Right forelimb (tissue), 1 donor: ENCODE measurements around the gene DIP2C.
"Not testable (repeated sequence)": the region's sequence is repeated elsewhere in the genome, so short reads cannot be mapped to it uniquely, and the experiment has no call there.

Experiments used
- DNase-seq: peaks from one replicate; pipeline ENCODE4 v3.0.0-alpha.2; 2018

DIP2C gene

DNA sequence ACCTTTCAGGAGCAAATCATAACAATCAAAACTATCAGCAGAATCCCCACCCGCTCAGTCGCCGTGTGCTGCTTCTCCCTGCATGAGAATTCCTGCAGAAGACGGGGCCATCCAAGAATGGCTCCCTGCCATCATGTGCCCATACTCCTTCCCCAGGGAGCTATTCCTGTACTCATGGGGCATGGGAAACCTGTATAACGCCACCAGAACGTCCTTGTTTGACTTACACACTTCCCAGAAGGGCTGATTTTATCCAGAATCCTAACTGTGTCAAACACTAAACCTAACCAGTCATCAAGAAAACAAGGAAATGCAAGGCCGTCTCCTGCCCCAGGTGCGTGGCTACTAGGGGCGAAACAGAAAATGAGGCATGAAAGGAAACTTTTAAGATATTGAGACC, 16.0 kb downstream of the DIP2C start:
- DNase-seq = no peak

DNA sequence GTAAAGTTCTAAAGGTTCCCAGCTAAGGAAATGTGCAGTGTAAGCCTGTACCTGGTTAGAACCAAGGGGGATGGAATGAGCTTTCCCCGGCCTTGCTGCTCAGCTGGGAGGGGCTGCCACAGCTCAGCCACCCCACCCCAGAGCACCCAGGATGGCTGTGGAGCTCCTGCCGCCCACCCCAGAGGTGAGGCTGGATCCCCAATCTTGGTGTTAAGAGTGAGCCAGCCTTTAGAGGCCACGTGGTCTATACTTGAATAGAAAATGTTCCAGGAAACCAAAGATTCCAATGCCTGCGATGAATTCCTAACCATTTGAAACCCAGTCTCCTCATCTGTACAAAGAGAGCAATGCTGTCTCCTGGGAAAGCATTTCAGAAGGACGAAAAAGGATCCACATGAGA, 16.5 kb downstream of the DIP2C start:
- no peak for DNase-seq

DNA sequence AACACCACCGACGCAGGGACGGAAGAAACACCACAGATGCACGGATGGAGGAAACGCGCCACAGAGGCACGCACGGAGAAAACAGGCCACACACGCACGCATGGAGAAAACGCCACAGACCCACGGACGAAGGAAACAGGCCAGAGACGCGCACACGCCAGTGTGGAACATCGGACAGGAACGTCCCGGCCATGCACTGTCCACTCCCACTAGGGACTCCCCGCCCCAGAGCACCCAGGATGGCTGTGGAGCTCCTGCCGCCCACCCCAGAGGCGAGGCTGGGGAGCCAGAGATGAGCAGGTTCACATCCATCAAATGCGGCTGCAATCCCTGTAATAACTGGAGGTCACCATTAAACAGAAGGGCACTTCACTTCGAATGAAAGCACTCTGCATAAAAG, 17.3 kb downstream of the DIP2C start:
- no peak for DNase-seq

DNA sequence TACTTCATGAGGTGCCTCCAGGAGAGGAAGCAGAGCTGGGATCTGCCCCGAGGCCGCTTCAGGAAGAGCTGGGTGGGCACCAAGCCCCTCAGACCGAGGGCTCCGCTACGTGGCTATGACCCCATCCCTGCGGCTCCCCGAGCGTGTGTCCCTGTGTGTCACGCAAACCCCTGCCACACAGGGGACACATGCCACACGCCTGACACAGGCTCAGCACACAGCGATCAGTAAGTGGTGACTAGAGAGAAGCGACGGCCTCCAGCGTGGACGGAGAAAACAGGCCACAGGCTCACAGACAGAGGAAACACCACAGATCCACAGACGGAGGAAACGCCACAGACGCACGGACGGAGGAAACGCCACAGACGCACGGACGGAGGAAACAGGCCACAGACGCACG, 18.5 kb downstream of the DIP2C start:
- DNase-seq = no peak

DNA sequence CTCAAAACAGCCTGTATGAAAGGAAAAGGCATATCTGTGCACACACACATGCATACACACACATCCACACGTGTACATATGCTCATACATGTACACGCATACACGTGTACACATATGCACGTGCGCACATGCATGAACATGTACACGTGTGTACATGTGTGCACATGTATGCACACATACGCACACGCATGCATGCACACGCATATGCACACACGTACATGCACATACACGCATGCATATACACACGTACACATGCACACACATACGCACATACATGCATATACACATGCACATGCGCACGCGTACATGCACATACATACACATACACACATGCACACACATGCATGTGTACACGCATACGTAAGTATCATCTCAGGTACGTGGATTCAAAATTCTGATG, 19.4 kb downstream of the DIP2C start:
- DNase-seq = no peak

DNA sequence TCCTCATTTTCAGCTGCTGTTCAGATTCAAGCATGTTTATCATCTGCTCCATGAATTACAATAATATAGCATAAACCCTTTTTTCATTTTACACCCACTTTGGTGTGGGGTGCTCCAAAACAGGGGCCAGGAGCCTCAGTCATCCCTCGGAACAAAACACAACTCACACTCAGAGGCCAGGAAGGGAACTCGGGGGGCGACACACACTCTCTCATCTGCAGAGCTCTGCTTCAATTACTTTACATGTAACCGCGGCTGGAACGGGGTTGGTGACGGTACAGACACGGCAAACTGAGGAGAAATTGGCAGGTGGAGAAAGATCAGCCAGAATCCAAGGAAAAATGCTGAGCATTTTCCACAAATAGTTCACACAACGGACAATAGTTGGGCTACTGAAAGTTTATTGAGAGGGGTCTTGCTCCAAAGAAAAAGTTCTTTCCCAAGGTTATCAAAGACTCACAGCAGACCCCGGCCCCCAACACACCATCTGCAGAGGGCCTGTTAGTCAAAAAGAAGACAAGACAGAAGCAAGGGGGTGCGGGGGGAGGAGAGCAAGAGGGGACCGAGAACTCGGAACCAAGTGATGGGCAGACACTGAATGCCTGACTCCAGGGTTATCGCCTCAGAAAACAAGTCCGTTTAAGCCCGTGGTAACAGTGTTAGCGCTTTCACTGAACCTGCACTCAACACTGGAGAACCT, 20.5 kb downstream of the DIP2C start:
- DNase-seq = no peak

- no peak for DNase-seq
Observed at GRCh38 chr10:667602-668143, 21.8 kb downstream of the DIP2C start.

DNA sequence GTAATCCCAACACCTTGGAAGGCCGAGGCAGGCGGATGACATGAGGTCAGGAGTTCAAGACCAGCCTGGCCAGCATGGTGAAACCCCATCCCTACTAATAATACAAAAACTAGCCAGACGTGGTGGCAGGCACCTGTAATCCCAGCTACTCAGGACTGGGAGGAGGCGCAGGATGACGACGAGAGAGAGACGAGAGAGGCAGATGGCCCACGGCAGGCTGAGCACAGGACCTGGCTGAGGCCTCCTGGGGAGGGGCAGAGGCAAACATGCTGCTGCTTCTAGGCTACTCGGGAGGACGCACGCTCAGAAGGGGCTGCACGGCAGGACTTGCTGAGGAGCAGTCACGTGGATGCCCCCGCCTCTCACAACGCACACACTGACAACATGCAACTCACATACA, 22.4 kb downstream of the DIP2C start:
- no peak for DNase-seq

DNA sequence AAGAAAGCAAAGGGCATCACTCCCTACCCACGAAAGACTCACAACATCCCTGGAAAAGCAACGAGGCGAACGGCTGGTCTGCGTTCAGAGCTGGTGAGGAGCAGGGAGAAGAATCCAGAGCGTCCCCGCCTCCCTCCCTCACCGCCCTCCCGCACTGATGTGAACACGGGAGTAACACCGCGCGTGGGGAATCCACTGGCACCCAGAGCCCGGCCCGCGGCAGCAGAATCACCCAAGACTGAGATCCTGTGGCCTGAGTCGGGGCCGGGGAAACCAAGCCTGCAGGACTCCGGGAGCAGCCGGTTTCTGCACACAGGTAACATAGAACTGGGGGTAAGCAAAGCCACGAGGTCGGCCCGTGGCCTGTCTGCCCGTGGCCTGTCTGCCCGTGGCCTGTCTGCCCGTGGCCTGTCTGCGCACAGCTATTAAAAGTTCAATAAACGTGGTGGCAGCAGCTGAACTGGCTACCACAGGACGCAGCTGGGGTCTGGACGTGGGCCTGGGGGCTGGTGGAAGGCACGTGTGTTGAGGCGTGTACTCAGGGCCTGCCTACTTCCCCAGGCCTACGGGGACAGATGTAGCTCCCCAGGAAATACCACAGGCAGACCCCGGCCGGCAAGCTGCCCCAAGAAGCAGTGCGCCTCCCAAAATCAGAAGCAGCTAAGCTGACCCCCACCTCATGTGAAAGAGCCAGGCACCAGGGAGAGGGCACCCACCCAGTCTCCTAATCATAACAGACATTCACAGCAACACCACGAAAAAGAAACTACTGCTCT, 23.0 kb downstream of the DIP2C start:
- DNase-seq = no peak

- DNase-seq = no peak
Observed at GRCh38 chr10:665579-666091, 23.8 kb downstream of the DIP2C start.

DNA sequence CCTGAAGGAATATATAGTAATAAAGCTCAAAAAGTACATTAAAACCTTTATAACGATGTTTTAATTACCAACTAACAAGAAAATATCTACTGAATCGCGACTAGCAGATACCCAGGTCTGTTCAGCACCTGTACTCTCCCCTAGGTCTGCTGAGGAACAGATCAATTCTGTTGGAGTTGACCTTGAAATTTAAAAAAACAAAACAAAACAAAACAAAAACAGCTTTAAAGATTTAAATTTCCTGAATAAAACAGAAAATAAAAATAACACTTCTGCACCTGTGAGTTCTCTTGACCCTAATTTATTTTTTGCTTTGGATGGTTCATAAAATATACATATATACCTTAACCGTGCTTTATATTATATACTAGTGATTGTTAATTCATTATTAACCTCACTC, 24.6 kb downstream of the DIP2C start:
- no peak for DNase-seq

- no peak for DNase-seq
Observed at GRCh38 chr10:664301-664700, 25.2 kb downstream of the DIP2C start.

DNA sequence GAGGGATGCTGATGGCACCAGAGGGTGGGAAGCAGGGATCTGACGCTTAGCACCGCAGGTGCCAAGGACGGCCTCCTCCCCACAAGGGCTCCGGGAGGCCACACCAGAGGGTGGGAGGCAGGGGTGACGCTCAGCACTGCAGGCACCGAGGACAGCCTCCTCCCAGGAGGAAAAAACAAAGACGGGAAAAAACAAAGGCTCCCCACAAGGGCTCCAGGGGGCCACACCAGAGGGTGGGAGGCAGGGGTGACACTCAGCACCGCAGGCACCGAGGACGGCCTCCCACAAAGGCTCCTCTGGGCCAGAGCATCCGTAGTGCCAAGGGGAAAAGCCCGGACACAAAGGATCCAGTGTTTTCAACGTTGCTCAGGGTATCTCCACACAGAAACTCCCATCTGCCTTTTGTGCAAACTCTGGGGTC, 25.6 kb downstream of the DIP2C start:
- no peak for DNase-seq

GRCh38 chr10:663466-663751, 26.1 kb downstream of the DIP2C start:
- DNase-seq = no peak

GRCh38 chr10:662686-663465, 26.6 kb downstream of the DIP2C start:
- DNase-seq = no peak

DNA sequence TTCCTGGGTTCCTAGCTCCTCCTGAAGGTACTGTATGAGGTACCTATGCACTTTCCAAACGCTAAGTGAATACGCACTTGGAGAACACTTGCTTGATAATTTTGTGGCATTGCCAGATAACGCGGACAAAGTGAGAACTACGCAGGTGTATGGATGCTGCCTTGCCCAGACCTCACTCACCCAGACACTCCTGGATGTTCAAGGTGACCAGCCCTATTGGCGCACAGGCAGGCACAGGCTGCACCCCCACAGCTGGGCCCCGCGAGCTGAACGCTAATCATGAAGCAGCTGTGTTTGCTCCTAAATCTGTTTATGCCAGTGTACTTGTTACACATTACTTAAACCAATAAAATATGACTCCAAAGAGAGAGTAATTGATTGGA, 27.3 kb downstream of the DIP2C start:
- DNase-seq = no peak

DNA sequence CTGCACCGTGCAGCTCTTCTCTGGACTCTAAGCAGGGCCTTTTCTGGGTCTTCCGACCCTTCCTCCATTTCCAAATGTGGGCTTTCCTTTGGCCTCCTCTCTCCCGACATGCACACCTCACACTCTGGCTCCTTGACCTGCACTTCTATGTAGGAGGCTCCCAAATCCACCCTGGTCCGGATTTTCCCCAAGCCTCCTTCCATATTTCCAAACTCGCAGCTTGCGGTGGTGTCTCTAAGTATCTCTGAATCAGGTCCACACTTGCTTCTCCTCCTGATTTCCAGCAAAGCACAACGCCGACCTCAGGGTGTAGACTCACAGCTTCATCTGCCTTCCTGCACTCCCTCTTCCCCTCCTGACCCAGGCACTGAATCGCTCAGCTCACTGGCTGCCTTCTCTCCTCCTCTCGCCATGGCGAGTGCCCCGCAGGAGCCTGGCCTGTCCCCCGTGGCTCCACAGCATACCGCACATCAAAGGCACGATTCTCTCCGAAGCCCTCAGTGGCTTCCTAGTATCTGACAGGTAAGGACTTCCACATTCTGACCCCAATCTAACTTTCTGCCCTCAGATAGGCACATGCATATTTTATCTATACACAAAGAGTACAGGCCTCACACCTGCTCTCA, 27.8 kb downstream of the DIP2C start:
- no peak for DNase-seq

DNA sequence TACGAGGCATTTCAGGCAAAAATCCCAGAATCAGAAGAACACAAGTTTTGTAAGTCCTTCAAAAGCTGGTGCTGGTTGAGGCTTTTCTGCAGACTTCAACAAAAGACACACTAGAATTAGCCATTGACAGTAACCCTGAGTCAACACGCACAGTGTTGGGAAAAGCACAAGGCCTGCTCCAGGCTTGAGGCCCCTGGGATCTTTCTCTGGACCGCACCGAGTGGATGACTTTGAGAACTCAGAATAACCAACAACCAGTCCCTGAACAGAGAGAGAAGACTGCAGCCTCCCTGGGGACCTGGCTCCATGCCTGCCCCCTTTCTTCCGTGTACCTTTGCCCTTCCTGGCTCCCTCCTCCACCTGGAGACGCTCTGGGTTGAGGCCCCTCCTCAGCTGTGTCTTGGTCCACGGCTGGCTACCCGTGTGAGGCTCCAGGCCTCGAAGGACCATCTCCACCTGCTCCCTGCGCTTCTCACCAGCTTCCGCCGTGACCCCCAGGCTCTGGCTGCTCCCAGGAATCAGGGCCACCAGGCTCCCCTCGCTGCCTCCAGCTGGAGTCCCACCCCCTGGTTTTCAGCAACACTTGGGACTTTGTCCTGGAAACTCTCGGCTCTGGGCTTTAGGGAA, 28.4 kb downstream of the DIP2C start:
- no peak for DNase-seq

DNA sequence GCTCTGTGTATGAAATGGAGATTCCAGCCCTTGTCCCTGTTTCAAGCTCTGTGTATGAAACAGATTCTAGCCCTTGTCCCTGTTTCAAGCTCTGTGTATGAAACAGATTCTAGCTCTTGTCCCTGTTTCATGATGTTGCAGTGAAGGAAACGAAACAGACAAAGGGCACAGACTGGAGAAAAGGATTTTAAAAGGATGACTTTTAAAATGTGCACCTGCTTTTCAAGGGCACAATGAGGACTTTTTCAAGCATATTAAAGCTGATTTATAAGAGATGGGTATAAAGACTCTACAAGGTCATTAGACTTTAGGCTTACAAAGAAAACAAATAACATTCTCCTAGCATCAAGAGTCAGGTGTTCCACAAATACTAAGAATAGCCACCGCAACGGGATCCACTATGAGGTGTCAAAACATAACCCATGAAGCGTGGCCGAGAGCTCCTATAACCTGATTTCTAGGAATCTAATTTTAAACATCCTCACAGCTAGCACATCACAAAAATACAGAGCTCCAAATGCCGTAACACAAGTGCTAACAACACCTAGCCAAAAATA, 29.0 kb downstream of the DIP2C start:
- DNase-seq = no peak

DNA sequence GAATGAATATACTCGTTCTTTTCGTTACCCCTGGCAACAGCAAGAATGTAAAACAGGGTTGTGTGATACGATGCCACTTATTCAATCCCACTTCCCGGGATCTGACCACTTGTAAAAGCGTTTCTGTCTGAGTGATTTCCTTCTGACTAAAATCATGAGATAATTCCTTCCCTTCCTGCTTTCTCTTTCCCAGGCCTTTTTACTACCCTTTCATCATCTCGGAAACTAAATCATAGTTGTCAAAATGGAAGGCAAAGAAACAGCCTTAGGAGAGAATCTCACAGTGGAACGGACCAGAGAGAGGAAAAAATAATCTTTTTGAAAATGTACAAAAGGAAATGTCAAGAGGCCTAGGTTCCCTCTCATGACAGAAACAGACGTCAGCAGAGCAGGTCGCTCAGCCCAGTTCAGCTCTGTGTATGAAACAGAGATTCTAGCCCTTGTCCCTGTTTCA, 29.8 kb downstream of the DIP2C start:
- DNase-seq = no peak

DNA sequence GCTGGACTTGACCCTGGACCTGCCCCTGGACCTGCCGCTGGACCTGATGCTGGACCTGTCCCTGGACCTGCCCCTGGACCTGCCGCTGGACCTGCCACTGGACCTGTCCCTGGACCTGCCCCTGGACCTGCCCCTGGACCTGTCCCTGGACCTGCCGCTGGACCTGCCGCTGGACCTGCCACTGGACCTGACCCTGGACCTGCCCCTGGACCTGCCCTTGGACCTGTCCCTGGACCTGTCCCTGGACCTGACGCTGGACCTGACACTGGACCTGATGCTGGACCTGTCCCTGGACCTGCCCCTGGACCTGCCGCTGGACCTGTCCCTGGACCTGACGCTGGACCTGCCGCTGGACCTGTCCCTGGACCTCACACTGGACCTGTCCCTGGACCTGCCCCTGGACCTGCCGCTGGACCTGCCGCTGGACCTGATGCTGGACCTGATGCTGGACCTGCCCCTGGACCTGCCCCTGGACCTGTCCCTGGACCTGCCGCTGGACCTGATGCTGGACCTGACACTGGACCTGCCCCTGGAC, 31.6 kb downstream of the DIP2C start:
- DNase-seq = not testable (repeated sequence)

DNA sequence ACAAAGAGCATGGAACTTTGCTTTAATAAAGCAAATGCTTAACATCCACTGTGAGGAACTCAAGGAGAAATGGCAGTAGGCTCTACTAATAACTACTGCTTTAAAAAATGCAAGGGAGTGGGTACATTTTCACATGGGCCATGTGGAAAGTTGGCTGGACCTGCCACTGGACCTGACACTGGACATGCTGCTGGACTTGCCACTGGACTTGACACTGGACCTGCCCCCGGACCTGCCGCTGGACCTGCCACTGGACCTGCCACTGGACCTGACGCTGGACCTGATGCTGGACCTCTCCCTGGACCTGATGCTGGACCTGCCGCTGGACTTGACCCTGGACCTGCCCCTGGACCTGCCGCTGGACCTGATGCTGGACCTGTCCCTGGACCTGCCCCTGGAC, 32.6 kb downstream of the DIP2C start:
- no peak for DNase-seq
